CD4-positive, alpha-beta T cell (primary cell): ENCODE measurements around the gene LRRFIP2. TPM values are rescaled to one million over a fixed set of nuclear protein-coding genes. Genes with fewer than 3 reads are reported as not detected.

ENCODE experiments used
- ATAC-seq: fragments of 200-7000 bp; cut with Tn5 transposase; one replicate; pipeline ENCODE4 v1.10.0; 2022; ENCODE audit warnings: mild to moderate bottlenecking; ENCODE audit not compliant: poor library complexity
- CTCF ChIA-PET: fragments of 350-600 bp; sonication (Branson Sonifier 250); formaldehyde crosslinking; loops from one replicate; lab custom pipeline; 2021; ENCODE audit warnings: antibody characterized with exemption, inconsistent platforms; lab: Charles Lee
- POLR2A ChIA-PET: fragments of 350-600 bp; sonication (Branson Sonifier 250); formaldehyde crosslinking; loops from one replicate; lab custom pipeline; 2021; ENCODE audit warnings: antibody characterized with exemption, inconsistent platforms; lab: Charles Lee
- DNase-seq, 14 experiments: peaks; one replicate each; pipeline ENCODE4 v3.0.0-alpha.2; 2013 to 2020; ENCODE audit warnings: mixed read lengths in 2 of 14
- H3K27ac ChIP-seq, 2 donors: one replicate each; pipeline versions ENCODE4 v1.5.1 to v1.7.0; 2013; ENCODE audit warnings: low read length in 2 of 2, low read depth in 1 of 2, mild to moderate bottlenecking in 1 of 2
- H3K27me3 ChIP-seq, 2 experiments: 1 replicate in 1 of 2; 2 replicates in 1 of 2; pipeline versions ENCODE4 v1.6.1 to v1.7.0; 2013; ENCODE audit warnings: low read length in 2 of 2, control low read depth in 1 of 2, mild to moderate bottlenecking in 1 of 2, moderate library complexity in 1 of 2; ENCODE audit not compliant: insufficient read depth in 2 of 2, control insufficient read depth in 1 of 2
- H3K36me3 ChIP-seq: one replicate; pipeline ENCODE4 v1.6.1; 2013; ENCODE audit warnings: low read length, control low read depth; ENCODE audit not compliant: insufficient read depth
- H3K4me1 ChIP-seq: one replicate; pipeline ENCODE4 v1.6.1; 2013; ENCODE audit warnings: low read length, control low read depth; ENCODE audit not compliant: insufficient read depth
- H3K4me3 ChIP-seq: one replicate; pipeline ENCODE4 v1.5.1; 2013; ENCODE audit warnings: mild to moderate bottlenecking, low read length, moderate library complexity
- H3K9me3 ChIP-seq, 2 experiments: 1 replicate in 1 of 2; 2 replicates in 1 of 2; pipeline versions ENCODE4 v1.6.1 to v1.7.0; 2013; ENCODE audit warnings: low read length in 2 of 2, mild to moderate bottlenecking in 2 of 2, control low read depth in 1 of 2, moderate library complexity in 1 of 2; ENCODE audit not compliant: control insufficient read depth in 1 of 2, insufficient read depth in 1 of 2
- H3K27ac Mint-ChIP-seq: one replicate; pipeline ENCODE4 v1.8.0; 2020; ENCODE audit warnings: mixed read lengths
- H3K27me3 Mint-ChIP-seq: one replicate; pipeline ENCODE4 v1.8.0; 2021; ENCODE audit warnings: mixed read lengths
- H3K36me3 Mint-ChIP-seq: one replicate; pipeline ENCODE4 v1.8.0; 2021; ENCODE audit warnings: low read depth, mixed read lengths
- H3K4me1 Mint-ChIP-seq: one replicate; pipeline ENCODE4 v1.8.0; 2021; ENCODE audit warnings: low read depth, mixed read lengths
- H3K4me3 Mint-ChIP-seq: one replicate; pipeline ENCODE4 v1.8.0; 2020; ENCODE audit warnings: mild to moderate bottlenecking, mixed read lengths
- H3K9me3 Mint-ChIP-seq: one replicate; pipeline ENCODE4 v1.8.0; 2020; ENCODE audit warnings: mixed read lengths
- CTCF ChIP-seq: fragments of 200-600 bp; IDR thresholded peaks from one replicate; pipeline ENCODE4 v1.8.0; 2022; ENCODE audit warnings: antibody characterized with exemption, mild to moderate bottlenecking
- intact Hi-C, 2 experiments: fragments of 100-400 bp; cut with DNase I in 1 of 2; cut with micrococcal nuclease in 1 of 2; formaldehyde crosslinking; loops; one replicate each; pipeline versions ENCODE4 v1.15.1 to v1.9.0; 2023 to 2025; cut with DNase I, micrococcal nuclease
- total RNA-seq, 174 experiments: library from RNA in 2 of 174; stranded (reverse) in 2 of 174; gene quantifications; one replicate each; pipeline ENCODE4 v1.2.3 and lab custom pipeline; 2021 to 2026

Gene LRRFIP2
- total RNA-seq, 2 experiments from 2014 or later = 34.2 to 34.8 TPM

GRCh38 chr3:37181756-37182155 is 7.4 kb upstream of the LRRFIP2 start:
- DNase-seq (no peak), ATAC-seq (no peak)
- Mint-ChIP-seq H3K27ac (no peak overlapping the region), H3K4me1 (peaks cover 23% of the 10 kb centered on the region), H3K4me3 (no peak overlapping the region), H3K27me3 (no peaks in the 10 kb centered on the region), H3K9me3 (no peaks in the 10 kb centered on the region), H3K36me3 (peaks cover 5% of the 10 kb centered on the region)
- Histone ChIP-seq H3K4me3 (no peak overlapping the region), H3K4me1 (peaks cover 6% of the 10 kb centered on the region), H3K9me3 (no peaks in the 10 kb centered on the region), H3K27me3 (no peaks in the 10 kb centered on the region), H3K27ac (no peak overlapping the region), H3K36me3 (no peaks in the 10 kb centered on the region)
- intact Hi-C loops = no loop called here
- no peak for TF ChIP-seq CTCF
- ChIA-PET CTCF (no interaction called here), POLR2A (no interaction called here)

GRCh38 chr3:37179144-37179967 is 5.0 kb upstream of the LRRFIP2 start:
- no peak for ATAC-seq
- Mint-ChIP-seq H3K4me1 (peaks cover 36% of the 10 kb centered on the region), H3K9me3 (no peaks in the 10 kb centered on the region), H3K36me3 (peaks cover 17% of the 10 kb centered on the region), H3K27ac (peak overlapping the region; percentile 15), H3K4me3 (peak overlapping the region; percentile 16), H3K27me3 (no peaks in the 10 kb centered on the region)
- Histone ChIP-seq H3K27ac (no peak overlapping the region), H3K36me3 (no peaks in the 10 kb centered on the region), H3K9me3 (no peaks in the 10 kb centered on the region), H3K4me1 (peaks cover 11% of the 10 kb centered on the region), H3K27me3 (no peaks in the 10 kb centered on the region), H3K4me3 (no peak overlapping the region)
- ChIA-PET CTCF (no interaction called here), POLR2A (no interaction called here)
- intact Hi-C loops = no loop called here
- no peak for TF ChIP-seq CTCF
- DNase-seq = no peak

GRCh38 chr3:37173806-37174205 is 576 bp downstream of the LRRFIP2 start:
- Mint-ChIP-seq H3K4me1 (peaks cover 63% of the 10 kb centered on the region), H3K27ac (peak overlapping the region; percentile 79), H3K36me3 (peaks cover 36% of the 10 kb centered on the region), H3K4me3 (peak overlapping the region; percentile 22), H3K27me3 (no peaks in the 10 kb centered on the region), H3K9me3 (no peaks in the 10 kb centered on the region)
- ChIA-PET POLR2A (interaction anchor here (1.0 kb wide), 1 partner anchor 10 kb away, joined by 4 read pairs; no protein-coding TSS in a partner anchor), CTCF (interaction anchor here (0.9 kb wide), 1 partner anchor 32 kb away, joined by 3 read pairs; no protein-coding TSS in a partner anchor)
- Histone ChIP-seq H3K36me3 (peaks cover 10% of the 10 kb centered on the region), H3K27me3 (no peaks in the 10 kb centered on the region), H3K4me3 (no peak overlapping the region), H3K4me1 (peaks cover 11% of the 10 kb centered on the region), H3K9me3 (no peaks in the 10 kb centered on the region), H3K27ac (no peak overlapping the region)
- peak in 1 of 14 experiments; percentile 21 for DNase-seq
- ATAC-seq = no peak
- intact Hi-C loops = no loop called here
- TF ChIP-seq CTCF = no peak
